Colonic mucosa (tissue), 4 donors: ENCODE measurements around the gene NDUFC1. TPM values are rescaled to one million over a fixed set of nuclear protein-coding genes. Genes with fewer than 3 reads are reported as not detected.

Experiments used
- DNase-seq: peaks from one replicate; pipeline ENCODE4 v3.0.0-alpha.2; 2020
- H3K27ac ChIP-seq: fragments of 200-600 bp; one replicate; pipeline ENCODE4 v1.8.0; 2021
- H3K27me3 ChIP-seq: fragments of 200-600 bp; one replicate; pipeline ENCODE4 v1.8.0; 2021
- H3K36me3 ChIP-seq: fragments of 200-600 bp; one replicate; pipeline ENCODE4 v1.8.0; 2021
- H3K4me1 ChIP-seq: fragments of 200-600 bp; one replicate; pipeline ENCODE4 v1.8.0; 2021; ENCODE audit warnings: mild to moderate bottlenecking
- H3K4me3 ChIP-seq: fragments of 200-600 bp; one replicate; pipeline ENCODE4 v1.8.0; 2021
- H3K9ac ChIP-seq, 2 donors: one replicate each; pipeline ENCODE4 v1.7.0; 2013; ENCODE audit warnings: control low read depth in 2 of 2, low read depth in 2 of 2, low read length in 2 of 2
- H3K9me3 ChIP-seq: fragments of 200-600 bp; one replicate; pipeline ENCODE4 v1.8.0; 2021
- intact Hi-C: fragments of 100-400 bp; cut with DNase I; formaldehyde crosslinking; loops from one replicate; pipeline ENCODE4 v1.14.1; 2022
- total RNA-seq, 2 donors: library from RNA; stranded (reverse); fragmentation: NEBNext Ultra II Directional in 1 of 2; extraction: Animal tissue kit (Norgen Biotek cat#: 25700) in 1 of 2; gene quantifications; one replicate each; pipeline ENCODE4 v1.2.1, GENCODE V29; 2021
- TF ChIP-seq, protein P1 (sequence below): fragments of 200-600 bp; IDR thresholded peaks from one replicate; pipeline ENCODE4 v1.8.0; 2022; ENCODE audit warnings: antibody characterized with exemption, mild to moderate bottlenecking
- donor health status: healthy.
- donor health status: DM: no; HTN: no; CAD: no.
- donor health status: DM: no; HTN: no; CAD: no.

NDUFC1 gene
- total RNA-seq, 2 donors from 2014 or later: 82.1 to 89.9 TPM

DNA sequence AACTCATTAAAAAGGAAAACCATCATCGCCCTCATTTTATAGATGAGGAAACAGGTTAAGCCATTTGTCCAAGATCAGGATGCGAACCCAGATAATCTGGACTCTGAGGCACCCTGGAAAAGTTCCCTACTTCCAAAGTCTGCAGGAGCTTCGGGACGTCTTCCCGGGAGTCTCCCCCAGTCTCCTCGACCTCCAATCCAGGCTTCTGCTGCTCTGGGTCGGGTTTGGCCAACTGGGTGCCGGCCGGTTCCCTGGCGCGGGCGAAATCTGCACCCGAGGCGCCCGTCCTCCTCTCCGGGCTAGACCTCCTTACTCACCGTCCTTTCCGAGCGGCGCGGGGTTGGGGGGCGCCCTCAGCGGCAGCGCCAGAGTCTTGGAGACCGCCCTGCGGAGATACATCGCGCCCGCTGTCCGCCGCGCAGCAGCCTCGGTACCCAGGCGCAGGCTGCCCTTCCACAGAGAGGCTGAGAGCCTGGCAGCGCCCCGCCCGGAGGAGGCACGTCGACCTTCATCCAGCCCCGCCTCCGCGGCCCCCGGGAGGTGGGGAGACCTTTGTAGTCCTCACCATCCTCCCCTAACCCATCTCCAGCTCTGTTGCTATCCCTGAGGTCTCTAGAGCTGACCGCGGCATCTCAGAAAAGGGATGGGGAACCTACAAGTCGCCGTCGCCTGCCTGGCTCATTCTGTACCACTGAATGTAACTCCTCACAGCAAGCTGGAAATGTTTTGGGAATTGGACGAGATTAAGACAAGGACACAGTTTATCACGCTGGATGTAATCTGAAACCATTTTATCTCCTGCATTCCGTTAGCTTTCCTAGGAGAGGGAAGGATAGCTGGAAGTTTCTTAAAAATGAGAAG is 22.3 kb downstream of the NDUFC1 start, which contains the start of gene MGARP:
MGARP (minus strand) TSS at position 466 of the 861 bp plus-strand sequence; CDS start at position 399, 67 bp downstream.
- intact Hi-C loops: no loop called here
- Histone ChIP-seq H3K27me3 (peaks cover 23% of the 10 kb centered on the region), H3K4me1 (no peaks in the 10 kb centered on the region), H3K36me3 (no peaks in the 10 kb centered on the region), H3K9ac (peak within 1 kb of the TSS; percentile 12 to 50), H3K4me3 (peak within 1 kb of the TSS; percentile 38), H3K27ac (no peak within 1 kb of the TSS), H3K9me3 (no peaks in the 10 kb centered on the region)
- TF ChIP-seq, protein P1, sequence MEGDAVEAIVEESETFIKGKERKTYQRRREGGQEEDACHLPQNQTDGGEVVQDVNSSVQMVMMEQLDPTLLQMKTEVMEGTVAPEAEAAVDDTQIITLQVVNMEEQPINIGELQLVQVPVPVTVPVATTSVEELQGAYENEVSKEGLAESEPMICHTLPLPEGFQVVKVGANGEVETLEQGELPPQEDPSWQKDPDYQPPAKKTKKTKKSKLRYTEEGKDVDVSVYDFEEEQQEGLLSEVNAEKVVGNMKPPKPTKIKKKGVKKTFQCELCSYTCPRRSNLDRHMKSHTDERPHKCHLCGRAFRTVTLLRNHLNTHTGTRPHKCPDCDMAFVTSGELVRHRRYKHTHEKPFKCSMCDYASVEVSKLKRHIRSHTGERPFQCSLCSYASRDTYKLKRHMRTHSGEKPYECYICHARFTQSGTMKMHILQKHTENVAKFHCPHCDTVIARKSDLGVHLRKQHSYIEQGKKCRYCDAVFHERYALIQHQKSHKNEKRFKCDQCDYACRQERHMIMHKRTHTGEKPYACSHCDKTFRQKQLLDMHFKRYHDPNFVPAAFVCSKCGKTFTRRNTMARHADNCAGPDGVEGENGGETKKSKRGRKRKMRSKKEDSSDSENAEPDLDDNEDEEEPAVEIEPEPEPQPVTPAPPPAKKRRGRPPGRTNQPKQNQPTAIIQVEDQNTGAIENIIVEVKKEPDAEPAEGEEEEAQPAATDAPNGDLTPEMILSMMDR: no peak
- DNase-seq: no peak

DNA sequence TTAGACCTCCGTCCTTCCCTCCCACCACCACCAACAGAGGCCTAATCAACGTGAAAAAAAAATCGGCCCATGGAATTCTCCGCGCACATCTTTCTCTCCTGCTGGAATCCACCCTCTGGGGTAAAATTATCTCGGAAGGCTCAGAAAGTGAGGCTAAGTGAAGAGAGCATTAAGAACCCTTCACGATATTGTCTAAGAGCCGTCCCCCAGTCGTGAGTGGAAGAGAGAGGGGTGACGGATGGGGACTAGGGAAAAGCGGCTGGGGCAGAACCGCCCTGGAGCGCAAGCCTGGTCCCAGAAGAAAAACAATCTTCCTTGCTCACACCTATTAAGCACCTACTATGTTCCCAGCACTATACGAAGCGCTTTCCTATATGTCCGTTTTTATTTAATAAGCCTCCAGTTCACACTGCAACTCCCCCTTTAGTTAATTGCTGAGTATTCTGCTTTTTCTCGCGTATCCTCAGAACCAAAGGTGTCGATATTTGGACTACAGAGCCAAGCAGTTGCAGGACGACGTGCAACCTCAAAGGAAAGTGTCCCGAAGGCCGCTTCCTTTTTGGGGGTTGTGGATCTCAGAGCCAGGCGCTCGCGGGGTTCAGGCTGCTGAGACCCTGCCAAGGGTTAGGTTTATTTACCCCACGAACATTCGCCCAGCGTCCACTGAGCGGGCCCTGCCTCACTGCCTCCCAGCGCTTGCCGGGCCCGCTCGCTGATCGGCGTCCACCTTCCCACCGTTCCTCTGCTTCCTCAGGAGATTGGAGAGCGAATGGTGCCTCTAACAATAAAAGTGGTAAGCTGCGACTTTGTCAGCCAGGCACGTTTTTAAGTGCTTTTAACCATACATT is 23.1 kb downstream of the NDUFC1 start:
- no peaks in the 10 kb centered on the region for H3K4me1 ChIP-seq
- peaks cover 23% of the 10 kb centered on the region for H3K27me3 ChIP-seq
- no peak overlapping the region for H3K27ac ChIP-seq
- H3K4me3 ChIP-seq: peak overlapping the region; percentile 38
- no peaks in the 10 kb centered on the region for H3K36me3 ChIP-seq
- intact Hi-C loops: no loop called here
- no peak for DNase-seq
- peak overlapping the region in 1 of 2 donors; percentile 12 for H3K9ac ChIP-seq
- no peaks in the 10 kb centered on the region for H3K9me3 ChIP-seq
- TF ChIP-seq, protein P1: no peak

DNA sequence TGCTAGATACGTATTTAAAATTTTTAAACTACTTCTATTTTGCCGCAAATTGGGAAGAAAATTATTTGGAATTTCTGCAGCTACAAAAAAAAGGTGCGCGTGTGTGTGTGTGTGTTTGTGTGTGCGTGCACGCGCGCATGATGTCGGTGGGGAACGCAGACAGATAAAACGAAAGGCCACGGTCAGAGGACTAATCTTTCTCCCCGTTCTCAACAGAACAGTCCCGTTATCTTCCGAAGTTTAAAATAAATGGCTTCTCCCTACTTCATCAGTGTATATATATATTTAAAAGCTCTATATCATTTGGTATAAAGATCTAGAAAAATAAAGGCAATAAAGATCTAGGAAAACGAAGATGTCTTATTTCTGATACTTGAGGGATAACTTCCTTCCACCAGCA is 23.8 kb downstream of the NDUFC1 start:
- TF ChIP-seq, protein P1: no peak
- no peaks in the 10 kb centered on the region for H3K9me3 ChIP-seq
- no peaks in the 10 kb centered on the region for H3K36me3 ChIP-seq
- no peak for DNase-seq
- intact Hi-C loops: no loop called here
- no peak overlapping the region for H3K27ac ChIP-seq
- H3K9ac ChIP-seq: no peak overlapping the region
- H3K27me3 ChIP-seq: peaks cover 23% of the 10 kb centered on the region
- H3K4me1 ChIP-seq: no peaks in the 10 kb centered on the region
- H3K4me3 ChIP-seq: no peak overlapping the region

DNA sequence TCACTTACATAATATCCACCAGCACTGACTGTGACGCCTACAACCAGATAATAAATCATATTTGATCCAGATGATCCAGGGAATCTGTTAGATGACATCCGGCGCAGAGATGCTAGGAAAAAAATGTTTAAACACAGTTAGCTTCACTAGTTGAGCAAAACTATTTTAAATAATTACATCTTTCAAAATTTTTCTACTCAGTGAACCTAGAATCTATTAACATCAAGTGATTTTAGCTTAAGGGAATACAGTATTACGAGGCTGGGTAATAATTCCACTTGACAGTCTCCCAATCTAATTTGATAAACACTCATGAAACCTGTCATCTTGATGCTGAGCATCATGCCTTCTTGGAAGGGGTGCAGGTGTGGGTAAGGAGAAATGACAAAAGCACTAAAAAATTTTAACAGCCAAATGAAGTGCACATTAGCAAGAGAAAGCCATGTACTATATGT is 27.0 kb downstream of the NDUFC1 start:
- H3K27me3 ChIP-seq: peaks cover 23% of the 10 kb centered on the region

DNA sequence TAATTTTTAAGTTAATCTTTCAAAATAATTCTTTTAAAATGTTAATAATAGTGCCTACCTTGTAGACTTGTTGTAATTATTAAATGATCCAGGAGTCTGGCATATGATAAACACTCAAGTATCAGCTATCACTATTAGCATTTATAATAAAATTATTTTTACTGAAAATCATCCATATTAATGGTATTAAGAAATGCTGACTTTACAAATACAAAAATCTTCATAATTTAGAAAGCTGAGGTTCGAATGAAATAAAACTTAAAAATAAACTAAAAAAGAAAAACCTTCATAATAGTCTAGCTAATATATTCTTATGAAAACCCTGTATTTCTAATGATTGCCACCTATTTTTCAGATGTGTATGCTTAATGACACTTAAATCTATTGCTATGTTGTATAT is 27.5 kb downstream of the NDUFC1 start:
- Histone ChIP-seq H3K9me3 (no peaks in the 10 kb centered on the region), H3K4me1 (no peaks in the 10 kb centered on the region), H3K9ac (no peak overlapping the region), H3K4me3 (no peak overlapping the region), H3K27me3 (peaks cover 18% of the 10 kb centered on the region), H3K27ac (no peak overlapping the region), H3K36me3 (no peaks in the 10 kb centered on the region)
- DNase-seq: no peak
- intact Hi-C loops: no loop called here
- TF ChIP-seq, protein P1: no peak

More for the DNA sequence above, 27.0 kb downstream of the NDUFC1 start:
- Histone ChIP-seq H3K27ac (no peak overlapping the region), H3K9ac (no peak overlapping the region), H3K9me3 (no peaks in the 10 kb centered on the region), H3K36me3 (no peaks in the 10 kb centered on the region), H3K4me3 (no peak overlapping the region), H3K4me1 (no peaks in the 10 kb centered on the region)
- DNase-seq: no peak
- intact Hi-C loops: no loop called here
- TF ChIP-seq, protein P1: no peak
